H9 (cell line): ENCODE results near the gene FLCN. TPM values are rescaled to one million over a fixed set of nuclear protein-coding genes. Genes with fewer than 3 reads are reported as not detected.

Source experiments
- DNase-seq: peaks from one replicate; pipeline ENCODE4 v3.0.0-alpha.2; 2017
- H2AFZ ChIP-seq: one replicate; pipeline ENCODE4 v1.6.1; 2013; ENCODE audit warnings: mild to moderate bottlenecking, low read length, control low read depth, moderate library complexity
- H2AK5ac ChIP-seq: 2 replicates; pipeline ENCODE4 v1.6.1; 2013; ENCODE audit warnings: low read length, control low read depth, mixed read lengths; ENCODE audit not compliant: insufficient read length
- H2BK120ac ChIP-seq: one replicate; pipeline ENCODE4 v1.6.1; 2013; ENCODE audit warnings: low read depth, mild to moderate bottlenecking, low read length, control low read depth, inconsistent platforms; ENCODE audit not compliant: poor library complexity, severe bottlenecking
- H2BK12ac ChIP-seq: 2 replicates; pipeline ENCODE4 v1.6.1; 2013; ENCODE audit warnings: low read length, control low read depth, mixed read lengths, low read depth; ENCODE audit not compliant: insufficient read length
- H2BK15ac ChIP-seq: 2 replicates; pipeline ENCODE4 v1.6.1; 2013; ENCODE audit warnings: low read depth, low read length, control low read depth
- H2BK20ac ChIP-seq: one replicate; pipeline ENCODE4 v1.6.1; 2013; ENCODE audit warnings: low read depth, mild to moderate bottlenecking, low read length, control low read depth, inconsistent platforms; ENCODE audit not compliant: poor library complexity, severe bottlenecking
- H2BK5ac ChIP-seq: 2 replicates; pipeline ENCODE4 v1.6.1; 2013; ENCODE audit warnings: low read length, control low read depth, mixed read lengths; ENCODE audit not compliant: insufficient read length
- H3K14ac ChIP-seq: 2 replicates; pipeline ENCODE4 v1.6.1; 2013; ENCODE audit warnings: low read length, control low read depth; ENCODE audit not compliant: insufficient read depth
- H3K18ac ChIP-seq: 2 replicates; pipeline ENCODE4 v1.6.1; 2013; ENCODE audit warnings: low read depth, mild to moderate bottlenecking, mixed read lengths, low read length, control low read depth; ENCODE audit not compliant: insufficient read length
- H3K23ac ChIP-seq: 2 replicates; pipeline ENCODE4 v1.6.1; 2013; ENCODE audit warnings: low read length, control low read depth, mixed read lengths, low read depth; ENCODE audit not compliant: insufficient read length
- H3K23me2 ChIP-seq: 2 replicates; pipeline ENCODE4 v1.6.1; 2013; ENCODE audit warnings: low read depth, mild to moderate bottlenecking, mixed read lengths, low read length, control low read depth; ENCODE audit not compliant: insufficient read length, poor library complexity, severe bottlenecking
- H3K27ac ChIP-seq: 2 replicates; pipeline ENCODE4 v1.5.1; 2013; ENCODE audit warnings: low read length, control low read depth, mixed read lengths, low read depth; ENCODE audit not compliant: insufficient read length
- H3K27me3 ChIP-seq: 2 replicates; pipeline ENCODE4 v1.6.1; 2013; ENCODE audit warnings: low read length, control low read depth, inconsistent platforms; ENCODE audit not compliant: insufficient read depth
- H3K4ac ChIP-seq: 2 replicates; pipeline ENCODE4 v1.6.1; 2013; ENCODE audit warnings: low read depth, mild to moderate bottlenecking, control low read depth, inconsistent platforms, low read length, moderate library complexity
- H3K4me1 ChIP-seq: 2 replicates; pipeline ENCODE4 v1.6.1; 2013; ENCODE audit warnings: low read length, control low read depth, inconsistent platforms; ENCODE audit not compliant: insufficient read depth
- H3K4me2 ChIP-seq: 2 replicates; pipeline ENCODE4 v1.6.1; 2013; ENCODE audit warnings: low read length, control low read depth, mixed read lengths; ENCODE audit not compliant: insufficient read length, insufficient read depth
- H3K56ac ChIP-seq: 2 replicates; pipeline ENCODE4 v1.6.1; 2013; ENCODE audit warnings: low read depth, mild to moderate bottlenecking, mixed read lengths, low read length, control low read depth; ENCODE audit not compliant: insufficient read length
- H3K79me1 ChIP-seq: 2 replicates; pipeline ENCODE4 v1.6.1; 2013; ENCODE audit warnings: low read depth, mild to moderate bottlenecking, moderate library complexity, low read length, control low read depth, inconsistent platforms; ENCODE audit not compliant: insufficient read depth, poor library complexity, severe bottlenecking
- H3K79me2 ChIP-seq: 2 replicates; pipeline ENCODE4 v1.6.1; 2013; ENCODE audit warnings: low read length, control low read depth, inconsistent platforms; ENCODE audit not compliant: insufficient read depth
- H3K9ac ChIP-seq: 2 replicates; pipeline ENCODE4 v1.6.1; 2013; ENCODE audit warnings: low read length, control low read depth, mixed read lengths; ENCODE audit not compliant: insufficient read length; ENCODE audit errors: extremely low read depth
- H3K9me3 ChIP-seq: one replicate; pipeline ENCODE4 v1.6.1; 2013; ENCODE audit warnings: low read depth, low read length, inconsistent platforms; ENCODE audit not compliant: control insufficient read depth
- H3T11ph ChIP-seq: one replicate; pipeline ENCODE4 v1.6.1; 2013; ENCODE audit warnings: mild to moderate bottlenecking, low read length, control low read depth, inconsistent platforms
- H4K20me1 ChIP-seq: one replicate; pipeline ENCODE4 v1.6.1; 2013; ENCODE audit not compliant: control insufficient read depth, insufficient read length, insufficient read depth
- H4K5ac ChIP-seq: 2 replicates; pipeline ENCODE4 v1.6.1; 2013; ENCODE audit warnings: low read depth, mild to moderate bottlenecking, mixed read lengths, low read length, control low read depth; ENCODE audit not compliant: insufficient read length
- H4K8ac ChIP-seq: replicated peaks from 2 replicates; pipeline ENCODE4 v1.6.1; 2013; ENCODE audit warnings: low read length, control low read depth, mixed read lengths, low read depth; ENCODE audit not compliant: insufficient read length
- H4K91ac ChIP-seq: 2 replicates; pipeline ENCODE4 v1.6.1; 2013; ENCODE audit warnings: low read depth, mild to moderate bottlenecking, moderate library complexity, mixed read lengths, low read length, control low read depth; ENCODE audit not compliant: insufficient read length
- H3K27ac Mint-ChIP-seq, 3 experiments: 2 replicates in 2 of 3; 3 replicates in 1 of 3; pipeline ENCODE4 v1.8.0; 2020 to 2021; ENCODE audit warnings: mixed read lengths in 3 of 3, mild to moderate bottlenecking in 1 of 3, moderate library complexity in 1 of 3
- H3K27me3 Mint-ChIP-seq: 2 replicates; pipeline ENCODE4 v1.8.0; 2021; ENCODE audit warnings: low read depth, mild to moderate bottlenecking, moderate library complexity, mixed read lengths
- H3K36me3 Mint-ChIP-seq, 3 experiments: 2 replicates in 2 of 3; 3 replicates in 1 of 3; pipeline ENCODE4 v1.8.0; 2020 to 2021; ENCODE audit warnings: low read depth in 3 of 3, mixed read lengths in 3 of 3; ENCODE audit not compliant: insufficient read depth in 1 of 3
- H3K4me1 Mint-ChIP-seq, 2 experiments: 2 replicates each; pipeline ENCODE4 v1.8.0; 2020; ENCODE audit warnings: mixed read lengths in 2 of 2
- H3K4me3 Mint-ChIP-seq, 2 experiments: 2 replicates in 1 of 2; 3 replicates in 1 of 2; pipeline ENCODE4 v1.8.0; 2020 to 2021; ENCODE audit warnings: mild to moderate bottlenecking in 2 of 2, mixed read lengths in 2 of 2, moderate library complexity in 1 of 2
- H3K9me3 Mint-ChIP-seq, 2 experiments: 2 replicates in 1 of 2; 3 replicates in 1 of 2; pipeline ENCODE4 v1.8.0; 2020; ENCODE audit warnings: mild to moderate bottlenecking in 2 of 2, mixed read lengths in 2 of 2, moderate library complexity in 1 of 2
- CTCF ChIP-seq: fragments of 200-600 bp; sonication (generic); conservative IDR thresholded peaks from 3 replicates; pipeline ENCODE4 v1.8.0; 2021; ENCODE audit warnings: antibody characterized with exemption, mild to moderate bottlenecking
- WGBS: extraction: QIAGEN DNeasy Blood & Tissue Kit; methylation state at CpG from one replicate; pipeline ENCODE4 v1.1.7; 2013; ENCODE audit warnings: missing lambda C conversion rate, low lambda C conversion rate, mixed read lengths; ENCODE audit not compliant: insufficient read length; ENCODE audit errors: extremely low coverage; 5-methylcytosine and 5-hydroxymethylcytosine counted together
- total RNA-seq: library from RNA; stranded (reverse); gene quantifications from 2 replicates; pipeline ENCODE4 v1.2.1, GENCODE V29; 2021

Gene FLCN
- total RNA-seq, 1 experiment from 2014 or later = 33.3 TPM

DNA sequence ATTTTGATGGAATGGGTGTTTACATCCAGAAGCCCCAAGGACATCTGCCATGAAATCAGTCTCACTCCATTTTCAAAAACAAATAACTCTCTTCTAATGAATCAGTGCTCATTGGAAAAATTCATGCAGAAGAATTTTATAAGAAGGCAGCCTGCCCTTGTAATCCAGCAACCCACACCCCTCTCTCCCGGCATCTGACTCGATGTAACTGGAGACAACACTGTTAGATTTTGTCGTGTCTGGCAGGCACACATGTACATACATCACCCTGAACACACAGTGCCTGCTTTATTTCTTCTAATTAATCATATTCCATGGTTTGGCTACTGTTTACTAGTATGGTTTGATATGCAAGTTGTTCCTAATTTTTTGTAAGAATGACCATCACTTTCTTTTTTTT, 19.0 kb downstream of the FLCN start:
- no peak overlapping the region for H4K5ac ChIP-seq

More for the DNA sequence above, 19.0 kb downstream of the FLCN start:
- Histone ChIP-seq H3K9ac (no peak overlapping the region), H3T11ph (no peak overlapping the region), H3K18ac (no peak overlapping the region), H2BK15ac (no peak overlapping the region), H2BK12ac (no peak overlapping the region), H3K23ac (no peak overlapping the region), H3K4me1 (no peaks in the 10 kb centered on the region), H3K79me2 (no peaks in the 10 kb centered on the region), H2AK5ac (no peak overlapping the region), H3K4ac (no peak overlapping the region), H4K91ac (no peak overlapping the region), H3K79me1 (no peaks in the 10 kb centered on the region), H2BK20ac (no peak overlapping the region), H2BK120ac (no peak overlapping the region), H2BK5ac (no peak overlapping the region), H4K8ac (no peak overlapping the region), H3K27ac (no peak overlapping the region), H3K56ac (no peak overlapping the region), H3K14ac (no peak overlapping the region), H3K23me2 (no peaks in the 10 kb centered on the region), H3K4me2 (no peak overlapping the region), H3K9me3 (no peaks in the 10 kb centered on the region), H3K27me3 (no peaks in the 10 kb centered on the region), H2AFZ (no peak overlapping the region), H4K20me1 (no peaks in the 10 kb centered on the region)
- H3K36me3 Mint-ChIP-seq = peaks cover 35 to 86% (median 77%) of the 10 kb centered on the region in 3 experiments
- H3K4me3 Mint-ChIP-seq = no peak overlapping the region
- H3K9me3 Mint-ChIP-seq = no peaks in the 10 kb centered on the region
- H3K27me3 Mint-ChIP-seq = no peaks in the 10 kb centered on the region
- no peak overlapping the region for H3K27ac Mint-ChIP-seq
- TF ChIP-seq CTCF = no peak
- no CpG with 5 or more reads among the region's 3 CpGs for WGBS
- no peak for DNase-seq
- peaks cover 0 to 6% of the 10 kb centered on the region in 2 experiments; a peak in 2 of 4 replicates for H3K4me1 Mint-ChIP-seq
